ENCODE data around the gene TMEM185B.

DNA sequence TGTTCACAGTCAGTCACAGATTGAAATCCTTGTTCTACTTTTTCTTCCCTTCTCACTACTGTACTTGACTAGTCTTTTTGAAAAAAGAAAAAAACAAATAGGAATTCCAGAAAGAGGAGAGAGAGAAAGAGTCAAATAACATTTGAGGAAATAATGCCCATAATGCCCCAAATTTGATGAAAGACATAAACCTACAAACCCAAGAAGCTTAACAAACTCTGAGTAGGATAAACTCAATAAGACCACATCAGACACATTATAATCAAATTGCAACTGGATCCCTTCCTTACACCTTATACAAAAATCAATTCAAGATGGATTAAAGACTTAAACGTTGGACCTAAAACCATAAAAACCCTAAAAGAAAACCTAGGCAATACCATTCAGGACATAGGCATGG is 30.9 kb downstream of the TMEM185B start:
- TF ChIP-seq YY1 (IDR thresholded peaks at IDR 0.05; ENCODE audit: insufficient read depth, insufficient read length) (no peak), ZNF274 (IDR thresholded peaks at IDR 0.05; ENCODE audit: low read depth, low read length) (no peak), SUZ12 (IDR thresholded peaks at IDR 0.05; ENCODE audit: extremely low read depth, insufficient read depth, insufficient read length) (no peak)
